ENCODE data around the gene B4GALNT2. TPM values are rescaled to one million over a fixed set of nuclear protein-coding genes. Genes with fewer than 3 reads are reported as not detected.
A peak's percentile ranks its signal among the peaks of the same experiment; 100 is the strongest.

Gene B4GALNT2
- total and polyA plus RNA-seq, 2 of the 13 experiments (the other 11 are each of a cell fraction or from before 2014, with no cell fraction given), result not detected

- TF ChIP-seq ZHX2 (IDR thresholded peaks at IDR 0.05; ENCODE audit: low read depth), result no peak
- TF ChIP-seq ZHX2 (CRISPR knock-in tag; IDR thresholded peaks at IDR 0.05; ENCODE audit: borderline replicate concordance), result no peak
- TF ChIP-seq ARNT (IDR thresholded peaks at IDR 0.05), result no peak
- TF ChIP-seq ZSCAN20 (CRISPR knock-in tag; IDR thresholded peaks at IDR 0.05; ENCODE audit: borderline replicate concordance), result no peak
- no peak for TF ChIP-seq ZSCAN30 (CRISPR knock-in tag; IDR thresholded peaks at IDR 0.05)
- no peak for TF ChIP-seq PHF21A (CRISPR knock-in tag; IDR thresholded peaks at IDR 0.05)
- no peak for TF ChIP-seq NFE2 (CRISPR knock-in tag; IDR thresholded peaks at IDR 0.05)
- no peak for TF ChIP-seq BORCS8-MEF2B (CRISPR knock-in tag; IDR thresholded peaks at IDR 0.05)
- TF ChIP-seq PHF8 (CRISPR knock-in tag; IDR thresholded peaks at IDR 0.05), result peak; percentile 19; the same call in 1 of the 2 replicates
- peak; percentile 37; the same call in 1 of the 2 replicates for TF ChIP-seq MAX (IDR thresholded peaks at IDR 0.05)
- TF ChIP-seq ZBTB39 (CRISPR knock-in tag; IDR thresholded peaks at IDR 0.05), result no peak
- 0 out of 2 replicates have a peak, but pooled peaks have one; percentile 12 for TF ChIP-seq ZNF576 (CRISPR knock-in tag; IDR thresholded peaks at IDR 0.05)
- TF ChIP-seq NFKBIZ (CRISPR knock-in tag; IDR thresholded peaks at IDR 0.05), result no peak
- TF ChIP-seq EHMT2 (IDR thresholded peaks at IDR 0.05; ENCODE audit: borderline replicate concordance, low read depth, low read length), result no peak
- TF ChIP-seq LRRFIP1 (CRISPR knock-in tag; conservative IDR thresholded peaks at IDR 0.05), result no peak
- no peak for TF ChIP-seq THAP7 (CRISPR knock-in tag; IDR thresholded peaks at IDR 0.05)
Observed at GRCh38 chr17:49132699-49133364, at the start of gene B4GALNT2 (continued).
